NB4 (cell line): ENCODE data around the gene SMIM13.

ENCODE experiments used
- CTCF ChIP-seq: IDR thresholded peaks from one replicate; pipeline ENCODE4 v1.5.1; 2012; ENCODE audit warnings: low read depth, low read length
- MAX ChIP-seq: IDR thresholded peaks from 2 replicates; pipeline ENCODE4 v1.6.1; 2011; ENCODE audit warnings: low read depth, low read length
- MYC ChIP-seq: IDR thresholded peaks from 2 replicates; pipeline ENCODE4 v1.6.1; 2011; ENCODE audit warnings: low read depth, low read length
- POLR2A ChIP-seq: IDR thresholded peaks from 2 replicates; pipeline ENCODE4 v1.6.1; 2011; ENCODE audit warnings: mild to moderate bottlenecking; ENCODE audit not compliant: insufficient read length; ENCODE audit errors: extremely low read depth

GRCh38 chr6:11083956-11084355 lies 9.7 kb upstream of the SMIM13 start:
- no peak for TF ChIP-seq CTCF
- no peak for TF ChIP-seq POLR2A
- TF ChIP-seq MAX: no peak
- TF ChIP-seq MYC: no peak
